Aorta (tissue), 5 donors: ENCODE results near the gene ST6GAL2. TPM values are rescaled to one million over a fixed set of nuclear protein-coding genes. Genes with fewer than 3 reads are reported as not detected.

Experiments
- ATAC-seq: fragments of 200-7000 bp; cut with Tn5 transposase; one replicate; pipeline ENCODE4 v1.9.1; 2022; ENCODE audit warnings: moderate library complexity; ENCODE audit not compliant: low FRiP score
- DNase-seq, 2 donors: peaks; one replicate each; pipeline ENCODE4 v3.0.0-alpha.2; 2020
- H3K27ac ChIP-seq, 2 donors: one replicate each; pipeline ENCODE4 v1.5.1; 2013; ENCODE audit warnings: low read length in 2 of 2, mild to moderate bottlenecking in 2 of 2, moderate library complexity in 2 of 2, control low read depth in 1 of 2, inconsistent platforms in 1 of 2, low read depth in 1 of 2
- H3K27me3 ChIP-seq, 2 donors: one replicate each; pipeline ENCODE4 v1.6.1; 2013; ENCODE audit warnings: control low read depth in 1 of 2, low read length in 1 of 2, mild to moderate bottlenecking in 1 of 2, moderate library complexity in 1 of 2; ENCODE audit not compliant: insufficient read depth in 2 of 2, control insufficient read depth in 1 of 2
- H3K36me3 ChIP-seq, 2 donors: one replicate each; pipeline ENCODE4 v1.6.1; 2013; ENCODE audit warnings: control low read depth in 1 of 2, low read length in 1 of 2, mild to moderate bottlenecking in 1 of 2; ENCODE audit not compliant: insufficient read depth in 2 of 2, control insufficient read depth in 1 of 2
- H3K4me1 ChIP-seq, 2 donors: one replicate each; pipeline ENCODE4 v1.6.1; 2013; ENCODE audit warnings: low read length in 2 of 2, control low read depth in 1 of 2, mild to moderate bottlenecking in 1 of 2, moderate library complexity in 1 of 2; ENCODE audit not compliant: insufficient read depth in 2 of 2, control insufficient read depth in 1 of 2
- H3K4me3 ChIP-seq, 2 donors: one replicate each; pipeline ENCODE4 v1.5.1; 2013; ENCODE audit warnings: low read length in 2 of 2, control low read depth in 1 of 2, mild to moderate bottlenecking in 1 of 2
- H3K9me3 ChIP-seq: one replicate; pipeline ENCODE4 v1.6.1; 2013; ENCODE audit warnings: mild to moderate bottlenecking, low read length; ENCODE audit not compliant: control insufficient read depth
- WGBS, 2 donors: extraction: QIAGEN DNeasy Blood & Tissue Kit; methylation state at CpG; one replicate each; pipeline ENCODE4 v1.1.7; 2013; 5-methylcytosine and 5-hydroxymethylcytosine counted together
- intact Hi-C, 2 donors: fragments of 100-400 bp; cut with DNase I; formaldehyde crosslinking; loops; one replicate each; pipeline versions ENCODE4 v1.14.2 to v1.15.0; 2022
- polyA plus RNA-seq, 2 donors: library from polyadenylated mRNA; stranded (reverse); fragments of 200-250 nt; gene quantifications; one replicate each; pipeline ENCODE4 v1.2.3, GENCODE V29; 2013
- total RNA-seq, 2 donors: library from RNA; stranded (reverse); fragmentation: NEBNext Ultra II Directional; extraction: Animal tissue kit (Norgen Biotek cat#: 25700); gene quantifications; one replicate each; pipeline ENCODE4 v1.2.1, GENCODE V29; 2021
- donor health status: healthy with polysubstance abuse.
- donor health status: Bipolar disorder and iron deficiency.
- donor health status: DM: no; HTN: no; CAD: no.
- donor health status: DM: no; HTN: no; CAD: no.
- donor health status: DM: yes; HTN: yes; CAD: no.

The ST6GAL2 gene
- total and polyA plus RNA-seq, 4 donors, result 7.0 to 107 (median 29.2) TPM

- no peak for DNase-seq
- peak; percentile 57 for ATAC-seq
- 3 to 13% methylated on average over 7 of the region's 7 CpGs for WGBS, 2 donors
These were observed 17.7 kb downstream of the ST6GAL2 start for GRCh38 chr2:106868275-106868674.

GRCh38 chr2:106867196-106867953 lies 18.6 kb downstream of the ST6GAL2 start:
- Histone ChIP-seq H3K27ac (peak overlapping the region; percentile 42 to 97), H3K4me3 (peak overlapping the region in 1 of 2 donors; percentile 26), H3K4me1 (peaks cover 3 to 11% of the 10 kb centered on the region in 2 donors), H3K27me3 (no peaks in the 10 kb centered on the region), H3K9me3 (no peaks in the 10 kb centered on the region), H3K36me3 (no peaks in the 10 kb centered on the region)
- 4 to 7% methylated on average over 10 of the region's 10 CpGs for WGBS, 2 donors
- ATAC-seq (no peak), DNase-seq (no peak)
- intact Hi-C loops, result loop anchor here (5.0 to 10.0 kb wide), 3 partner anchors 53 to 547 kb away; no protein-coding TSS in a partner anchor

More at GRCh38 chr2:106868275-106868674, 17.7 kb downstream of the ST6GAL2 start:
- H3K4me3 ChIP-seq, result peak overlapping the region in 1 of 2 donors; percentile 26
- intact Hi-C loops, result loop anchor here (5.0 to 10.0 kb wide), 3 partner anchors 53 to 547 kb away; no protein-coding TSS in a partner anchor
- H3K27ac ChIP-seq, result peak overlapping the region; percentile 66 to 97
- H3K9me3 ChIP-seq, result no peaks in the 10 kb centered on the region
- no peaks in the 10 kb centered on the region for H3K36me3 ChIP-seq
- H3K27me3 ChIP-seq, result no peaks in the 10 kb centered on the region
- peaks cover 3 to 11% of the 10 kb centered on the region in 2 donors for H3K4me1 ChIP-seq

GRCh38 chr2:106866641-106867040 lies 19.3 kb downstream of the ST6GAL2 start:
- Histone ChIP-seq H3K27ac (peak overlapping the region; percentile 95 to 97), H3K4me1 (peaks cover 3 to 13% of the 10 kb centered on the region in 2 donors)

GRCh38 chr2:106864051-106864450 lies 21.9 kb downstream of the ST6GAL2 start:
- ATAC-seq (no peak), DNase-seq (no peak)
- Histone ChIP-seq H3K27ac (peak overlapping the region; percentile 41 to 79), H3K36me3 (no peaks in the 10 kb centered on the region), H3K4me3 (no peak overlapping the region), H3K27me3 (no peaks in the 10 kb centered on the region), H3K4me1 (peaks cover 3 to 15% of the 10 kb centered on the region in 2 donors), H3K9me3 (no peaks in the 10 kb centered on the region)
- intact Hi-C loops, result loop anchor here in 1 of 2 donors (10.0 kb wide), 2 partner anchors 49 to 551 kb away; no protein-coding TSS in a partner anchor
- 61 to 67% methylated on average over 2 of the region's 2 CpGs for WGBS, 2 donors

More at GRCh38 chr2:106866641-106867040, 19.3 kb downstream of the ST6GAL2 start:
- WGBS, 2 donors, result 9 to 10% methylated on average over 3 of the region's 3 CpGs
- DNase-seq (no peak), ATAC-seq (no peak)
- intact Hi-C loops, result loop anchor here (5.0 to 10.0 kb wide), 3 partner anchors 52 to 548 kb away; no protein-coding TSS in a partner anchor
- Histone ChIP-seq H3K9me3 (no peaks in the 10 kb centered on the region), H3K27me3 (no peaks in the 10 kb centered on the region), H3K4me3 (peak overlapping the region in 1 of 2 donors; percentile 21), H3K36me3 (no peaks in the 10 kb centered on the region)

- Histone ChIP-seq H3K27ac (peak overlapping the region; percentile 41 to 79), H3K27me3 (no peaks in the 10 kb centered on the region), H3K4me3 (no peak overlapping the region), H3K9me3 (no peaks in the 10 kb centered on the region), H3K4me1 (peaks cover 3 to 13% of the 10 kb centered on the region in 2 donors), H3K36me3 (no peaks in the 10 kb centered on the region)
- DNase-seq (no peak), ATAC-seq (no peak)
- WGBS, 2 donors, result 21 to 26% methylated on average over 8 of the region's 8 CpGs
- intact Hi-C loops, result loop anchor here in 1 of 2 donors (10.0 kb wide), 2 partner anchors 49 to 551 kb away; no protein-coding TSS in a partner anchor
These were observed 22.6 kb downstream of the ST6GAL2 start for GRCh38 chr2:106863387-106863786.

GRCh38 chr2:106859498-106859897 lies 26.5 kb downstream of the ST6GAL2 start:
- Histone ChIP-seq H3K4me1 (peaks cover 5 to 10% of the 10 kb centered on the region in 2 donors), H3K27me3 (no peaks in the 10 kb centered on the region), H3K36me3 (no peaks in the 10 kb centered on the region), H3K27ac (no peak overlapping the region), H3K4me3 (no peak overlapping the region), H3K9me3 (no peaks in the 10 kb centered on the region)
- intact Hi-C loops, result no loop called here
- DNase-seq (no peak), ATAC-seq (no peak)
- 82 to 83% methylated on average over 4 of the region's 4 CpGs for WGBS, 2 donors

GRCh38 chr2:106858810-106859209 lies 27.2 kb downstream of the ST6GAL2 start:
- intact Hi-C loops, result no loop called here
- WGBS, 2 donors, result 63 to 83% methylated on average over 2 of the region's 2 CpGs

GRCh38 chr2:106857882-106858478 lies 28.0 kb downstream of the ST6GAL2 start:
- intact Hi-C loops, result no loop called here
- Histone ChIP-seq H3K27me3 (no peaks in the 10 kb centered on the region), H3K36me3 (no peaks in the 10 kb centered on the region), H3K4me1 (peaks cover 5 to 10% of the 10 kb centered on the region in 2 donors), H3K27ac (peak overlapping the region in 1 of 2 donors; percentile 59), H3K9me3 (no peaks in the 10 kb centered on the region), H3K4me3 (no peak overlapping the region)
- ATAC-seq, result no peak
- no peak for DNase-seq

More at GRCh38 chr2:106858810-106859209, 27.2 kb downstream of the ST6GAL2 start:
- Histone ChIP-seq H3K36me3 (no peaks in the 10 kb centered on the region), H3K27ac (peak overlapping the region in 1 of 2 donors; percentile 5), H3K4me3 (no peak overlapping the region), H3K27me3 (no peaks in the 10 kb centered on the region), H3K9me3 (no peaks in the 10 kb centered on the region), H3K4me1 (peaks cover 5 to 10% of the 10 kb centered on the region in 2 donors)
- ATAC-seq (no peak), DNase-seq (no peak)
